Prostate gland (tissue), 1 donor: Measurements from ENCODE around the gene MYO1A.

ENCODE experiments used
- POLR2A ChIP-seq: fragments of 450-650 bp; IDR thresholded peaks from one replicate; pipeline ENCODE4 v1.6.1; 2016; ENCODE audit warnings: antibody characterized with exemption, mild to moderate bottlenecking
- POLR2AphosphoS5 ChIP-seq: sonication (generic); formaldehyde crosslinking; IDR thresholded peaks from one replicate; pipeline ENCODE4 v1.6.1; 2017; ENCODE audit warnings: antibody characterized with exemption

DNA sequence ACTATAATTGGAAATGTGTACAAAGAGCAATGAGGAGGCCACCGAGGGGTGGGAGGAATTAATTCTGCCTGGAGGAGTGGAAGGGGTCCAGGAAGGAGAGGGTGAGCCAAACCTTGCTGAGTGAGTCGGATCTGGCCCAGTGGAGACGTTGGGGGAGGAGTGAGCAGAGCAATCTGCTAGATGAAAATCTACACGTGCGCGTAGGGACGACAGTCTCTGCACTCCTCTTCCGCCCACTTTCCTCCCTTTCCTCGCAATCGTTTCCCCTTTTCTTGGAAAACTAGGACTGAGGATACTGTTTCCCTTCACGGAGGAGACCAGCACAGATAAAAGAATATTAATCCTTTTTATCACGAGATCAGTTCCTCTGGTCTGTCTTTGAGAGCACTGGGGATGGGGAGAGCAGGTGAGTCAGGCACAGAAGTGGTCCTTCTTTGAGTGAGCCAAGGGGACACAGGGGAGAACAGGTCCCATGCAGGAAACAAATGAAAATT lies 36.1 kb upstream of the MYO1A start:
- no peak for TF ChIP-seq POLR2AphosphoS5
- peak; percentile 35 for TF ChIP-seq POLR2A
